B cell (primary cell): Measurements from ENCODE around the gene ALDH3B1. TPM values are rescaled to one million over a fixed set of nuclear protein-coding genes. Genes with fewer than 3 reads are reported as not detected.
A peak's percentile ranks its signal among the peaks of the same experiment; 100 is the strongest.

ENCODE experiments used
- ATAC-seq: fragments of 200-7000 bp; cut with Tn5 transposase; one replicate; pipeline ENCODE4 v1.10.0; 2021; ENCODE audit warnings: low read depth, mild to moderate bottlenecking, moderate number of reproducible peaks, moderate library complexity
- CTCF ChIA-PET: fragments of 350-600 bp; sonication (Branson Sonifier 250); formaldehyde crosslinking; loops from one replicate; lab custom pipeline; 2021; ENCODE audit warnings: antibody characterized with exemption, inconsistent platforms; lab: Charles Lee
- POLR2A ChIA-PET: fragments of 350-600 bp; sonication (Branson Sonifier 250); formaldehyde crosslinking; loops from one replicate; lab custom pipeline; 2021; ENCODE audit warnings: antibody characterized with exemption; lab: Charles Lee
- DNase-seq: peaks from one replicate; pipeline ENCODE4 v3.0.0; 2013
- H2AFZ ChIP-seq: 2 replicates; pipeline ENCODE4 v1.6.1; 2012; ENCODE audit warnings: mild to moderate bottlenecking, low read depth, low read length; ENCODE audit not compliant: insufficient read depth, poor library complexity, severe bottlenecking
- H3K27ac ChIP-seq, 2 donors: 1 replicate in 1 of 2; 2 replicates in 1 of 2; pipeline ENCODE4 v1.5.1; 2012 to 2013; ENCODE audit warnings: low read length in 2 of 2, mild to moderate bottlenecking in 2 of 2, moderate library complexity in 1 of 2
- H3K27me3 ChIP-seq, 4 experiments: fragments of 200-600 bp in 1 of 4; sonication (generic) in 1 of 4; replicated peaks in 1 of 4; 1 replicate in 2 of 4; 2 replicates in 2 of 4; pipeline versions ENCODE4 v1.6.1 to v1.7.0; 2013 to 2016; ENCODE audit warnings: low read length in 3 of 4, mild to moderate bottlenecking in 2 of 4, mixed read lengths in 1 of 4, moderate library complexity in 1 of 4; ENCODE audit not compliant: insufficient read depth in 4 of 4, control insufficient read depth in 3 of 4; ENCODE audit errors: control extremely low read depth in 1 of 4
- H3K36me3 ChIP-seq, 2 experiments: replicated peaks in 1 of 2; 1 replicate in 1 of 2; 2 replicates in 1 of 2; pipeline versions ENCODE4 v1.6.1 to v1.7.1; 2013; ENCODE audit warnings: low read length in 1 of 2; ENCODE audit not compliant: insufficient read depth in 2 of 2, control insufficient read depth in 1 of 2; ENCODE audit errors: control extremely low read depth in 1 of 2, extremely low read depth in 1 of 2
- H3K4me1 ChIP-seq, 2 donors: fragments of 200-600 bp in 1 of 2; sonication (generic) in 1 of 2; 1 replicate in 1 of 2; 2 replicates in 1 of 2; pipeline versions ENCODE4 v1.5.1 to v1.6.1; 2013 to 2017; ENCODE audit warnings: low read length in 2 of 2; ENCODE audit not compliant: control insufficient read depth in 2 of 2, insufficient read depth in 2 of 2
- H3K4me2 ChIP-seq: replicated peaks from 2 replicates; pipeline ENCODE3; 2012; ENCODE audit warnings: mild to moderate bottlenecking, low read depth, low read length; ENCODE audit not compliant: poor library complexity, severe bottlenecking
- H3K4me3 ChIP-seq, 5 experiments: fragments of 200-600 bp in 1 of 5; sonication (generic) in 1 of 5; 1 replicate in 3 of 5; 2 replicates in 2 of 5; pipeline versions ENCODE4 v1.5.1 to v1.7.0; 2011 to 2016; ENCODE audit warnings: low read length in 4 of 5, mild to moderate bottlenecking in 4 of 5, low read depth in 2 of 5, control low read depth in 1 of 5, moderate library complexity in 1 of 5; ENCODE audit not compliant: insufficient read depth in 1 of 5; ENCODE audit errors: control extremely low read depth in 1 of 5, extremely low read depth in 1 of 5
- H3K79me2 ChIP-seq: fragments of 200-600 bp; sonication (generic); one replicate; pipeline ENCODE4 v1.6.0; 2016; ENCODE audit warnings: low read length; ENCODE audit not compliant: control insufficient read depth, insufficient read depth
- H3K9ac ChIP-seq: fragments of 200-600 bp; sonication (generic); 2 replicates; pipeline ENCODE4 v1.6.1; 2017; ENCODE audit warnings: mild to moderate bottlenecking, low read length, moderate library complexity
- H3K9me3 ChIP-seq, 3 donors: one replicate each; pipeline versions ENCODE4 v1.6.1 to v1.7.1; 2013; ENCODE audit warnings: low read length in 2 of 3; ENCODE audit not compliant: control insufficient read depth in 2 of 3, insufficient read depth in 1 of 3; ENCODE audit errors: control extremely low read depth in 1 of 3
- H4K20me1 ChIP-seq: 2 replicates; pipeline ENCODE4 v1.6.0; 2012; ENCODE audit warnings: mild to moderate bottlenecking, low read length; ENCODE audit not compliant: insufficient read depth, control insufficient read depth, poor library complexity, severe bottlenecking
- H3K27ac Mint-ChIP-seq: one replicate; pipeline ENCODE4 v1.8.0; 2021; ENCODE audit warnings: mixed read lengths
- H3K27me3 Mint-ChIP-seq: one replicate; pipeline ENCODE4 v1.8.0; 2021; ENCODE audit warnings: mixed read lengths
- H3K4me1 Mint-ChIP-seq: one replicate; pipeline ENCODE4 v1.8.0; 2021; ENCODE audit warnings: mixed read lengths
- H3K4me3 Mint-ChIP-seq: one replicate; pipeline ENCODE4 v1.8.0; 2021; ENCODE audit warnings: mixed read lengths
- H3K9me3 Mint-ChIP-seq: one replicate; pipeline ENCODE4 v1.8.0; 2022; ENCODE audit warnings: mixed read lengths; ENCODE audit not compliant: insufficient read depth
- CTCF ChIP-seq: fragments of 200-600 bp; IDR thresholded peaks from one replicate; pipeline ENCODE4 v1.8.0; 2022; ENCODE audit warnings: antibody characterized with exemption, mild to moderate bottlenecking
- EZH2 ChIP-seq: IDR thresholded peaks from 2 replicates; pipeline ENCODE4 v1.6.1; 2012; ENCODE audit warnings: borderline replicate concordance, low read depth, mild to moderate bottlenecking, moderate library complexity, low read length; ENCODE audit not compliant: insufficient read depth, poor library complexity, severe bottlenecking
- WGBS: methylation state at CpG from one replicate; pipeline ENCODE4 v1.1.5; 2013; ENCODE audit warnings: missing lambda C conversion rate; ENCODE audit not compliant: insufficient coverage; 5-methylcytosine and 5-hydroxymethylcytosine counted together
- intact Hi-C: fragments of 100-400 bp; cut with micrococcal nuclease; formaldehyde crosslinking; loops from one replicate; pipeline ENCODE4 v1.10.0; 2022
- polyA plus RNA-seq: library from polyadenylated mRNA; depleted of rRNA; stranded (reverse); fragments of >200 nt; gene quantifications from 2 replicates; pipeline ENCODE4 v1.2.3, GENCODE V29; 2012
- total RNA-seq, 2 donors: library from RNA; stranded (reverse); fragments of 120-200 nt in 1 of 2; gene quantifications; 1 replicate in 1 of 2; 2 replicates in 1 of 2; pipeline versions ENCODE4 v1.2.3 to v1.2.4, GENCODE V29; 2013 to 2022

Gene ALDH3B1
- total and polyA plus RNA-seq, 2 donors (not counting 1 experiment from before 2014, with no cell fraction given), result 0.81 TPM

- Mint-ChIP-seq H3K27me3 (no peaks in the 10 kb centered on the region), H3K4me3 (peak overlapping the region; percentile 92), H3K4me1 (peaks cover 55% of the 10 kb centered on the region), H3K9me3 (no peaks in the 10 kb centered on the region), H3K27ac (peak overlapping the region; percentile 92)
- Histone ChIP-seq H4K20me1 (peaks cover 59% of the 10 kb centered on the region), H3K27ac (peak overlapping the region; percentile 74 to 76), H3K79me2 (peaks cover 48% of the 10 kb centered on the region), H2AFZ (peak overlapping the region; percentile 67), H3K27me3 (no peaks in the 10 kb centered on the region), H3K9ac (peak overlapping the region; percentile 81), H3K36me3 (peaks cover 0 to 35% of the 10 kb centered on the region in 2 experiments), H3K9me3 (no peaks in the 10 kb centered on the region), H3K4me1 (peaks cover 58 to 82% of the 10 kb centered on the region in 2 donors), H3K4me2 (peak overlapping the region; percentile 85), H3K4me3 (peak overlapping the region; percentile 13 to 89 (median 67))
- TF ChIP-seq CTCF (no peak), EZH2 (no peak)
- ChIA-PET POLR2A (interaction anchor here (0.5 to 2.0 kb wide), 5 partner anchors 9 to 457 kb away, joined by 3 to 12 read pairs (median 3); partner anchors contain the start of genes PPP6R3 and TCIRG1), CTCF (interaction anchor here (0.6 to 1.8 kb wide), 8 partner anchors 9 to 866 kb away, joined by 3 to 14 read pairs (median 3); no protein-coding TSS in a partner anchor)
- intact Hi-C loops, result loop anchor here (1.0 to 10.0 kb wide), 4 partner anchors 27 to 442 kb away; partner anchors contain the start of genes CHKA and NDUFS8
- WGBS, result 2% methylated on average over 84 of the region's 86 CpGs
- peak; percentile 61 for ATAC-seq
- DNase-seq, result peak; percentile 86
Observed at GRCh38 chr11:68002938-68003845, 6.9 kb upstream of the ALDH3B1 start.
